ENCODE data around the gene KIAA1328.

KIAA1328 gene

GRCh38 chr18:36833120-36833519, 4.2 kb downstream of the KIAA1328 start:
- DNase-seq (ENCODE audit: low spot score in 2 of 2): no peak
- peaks cover 8% of the 10 kb centered on the region; the same call in 1 of the 2 replicates for H3K36me3 ChIP-seq (replicated peaks)
- H3K9me3 ChIP-seq: no peaks in the 10 kb centered on the region
- peaks cover 11% of the 10 kb centered on the region for H3K4me1 ChIP-seq
- in situ Hi-C loops (cut with MboI; ENCODE audit: low sequenced_read_pairs): no loop called here
- no peaks in the 10 kb centered on the region for H3K27me3 ChIP-seq (ENCODE audit: low read depth)
- H3K4me3 ChIP-seq: no peak overlapping the region

GRCh38 chr18:36835927-36836326, 7.0 kb downstream of the KIAA1328 start:
- H3K36me3 ChIP-seq (replicated peaks): peaks cover 8% of the 10 kb centered on the region; the same call in 1 of the 2 replicates
- no peak for DNase-seq (ENCODE audit: low spot score in 2 of 2)
- in situ Hi-C loops (cut with MboI; ENCODE audit: low sequenced_read_pairs): no loop called here
- no peaks in the 10 kb centered on the region for H3K9me3 ChIP-seq
- no peaks in the 10 kb centered on the region for H3K4me1 ChIP-seq
- H3K27me3 ChIP-seq (ENCODE audit: low read depth): no peaks in the 10 kb centered on the region
- no peak overlapping the region for H3K4me3 ChIP-seq

- H3K36me3 ChIP-seq (replicated peaks): peaks cover 8% of the 10 kb centered on the region; the same call in 1 of the 2 replicates
- no peaks in the 10 kb centered on the region for H3K4me1 ChIP-seq
- no peaks in the 10 kb centered on the region for H3K9me3 ChIP-seq
- H3K4me3 ChIP-seq: no peak overlapping the region
- H3K27me3 ChIP-seq (ENCODE audit: low read depth): no peaks in the 10 kb centered on the region
- DNase-seq (ENCODE audit: low spot score in 2 of 2): no peak
- in situ Hi-C loops (cut with MboI; ENCODE audit: low sequenced_read_pairs): no loop called here
These were observed 10.9 kb downstream of the KIAA1328 start for GRCh38 chr18:36839835-36840234.

- no peak for DNase-seq (ENCODE audit: low spot score in 2 of 2)
- Histone ChIP-seq H3K36me3 (replicated peaks) (no peaks in the 10 kb centered on the region), H3K9me3 (no peaks in the 10 kb centered on the region), H3K4me3 (no peak overlapping the region), H3K27me3 (ENCODE audit: low read depth) (no peaks in the 10 kb centered on the region), H3K4me1 (no peaks in the 10 kb centered on the region)
- in situ Hi-C loops (cut with MboI; ENCODE audit: low sequenced_read_pairs): no loop called here
These were observed 14.3 kb downstream of the KIAA1328 start for GRCh38 chr18:36843199-36843598.

- in situ Hi-C loops (cut with MboI; ENCODE audit: low sequenced_read_pairs): no loop called here
- no peak for DNase-seq (ENCODE audit: low spot score in 2 of 2)
- Histone ChIP-seq H3K27me3 (ENCODE audit: low read depth) (no peaks in the 10 kb centered on the region), H3K9me3 (no peaks in the 10 kb centered on the region), H3K4me3 (no peak overlapping the region), H3K4me1 (no peaks in the 10 kb centered on the region), H3K36me3 (replicated peaks) (no peaks in the 10 kb centered on the region)
These were observed 14.9 kb downstream of the KIAA1328 start for GRCh38 chr18:36843784-36844183.

GRCh38 chr18:36848609-36849008, 19.7 kb downstream of the KIAA1328 start:
- no peak overlapping the region for H3K4me3 ChIP-seq
- H3K36me3 ChIP-seq (replicated peaks): no peaks in the 10 kb centered on the region
- in situ Hi-C loops (cut with MboI; ENCODE audit: low sequenced_read_pairs): no loop called here
- no peak for DNase-seq (ENCODE audit: low spot score in 2 of 2)
- no peaks in the 10 kb centered on the region for H3K9me3 ChIP-seq
- H3K27me3 ChIP-seq (ENCODE audit: low read depth): no peaks in the 10 kb centered on the region
- no peaks in the 10 kb centered on the region for H3K4me1 ChIP-seq

- Histone ChIP-seq H3K27me3 (ENCODE audit: low read depth) (no peaks in the 10 kb centered on the region), H3K4me3 (no peak overlapping the region), H3K4me1 (no peaks in the 10 kb centered on the region), H3K36me3 (replicated peaks) (no peaks in the 10 kb centered on the region), H3K9me3 (no peaks in the 10 kb centered on the region)
- in situ Hi-C loops (cut with MboI; ENCODE audit: low sequenced_read_pairs): no loop called here
- DNase-seq (ENCODE audit: low spot score in 2 of 2): no peak
These were observed 20.5 kb downstream of the KIAA1328 start for GRCh38 chr18:36849288-36850006.

GRCh38 chr18:36850527-36851201, 21.7 kb downstream of the KIAA1328 start:
- Histone ChIP-seq H3K27me3 (ENCODE audit: low read depth) (no peaks in the 10 kb centered on the region), H3K36me3 (replicated peaks) (no peaks in the 10 kb centered on the region), H3K4me3 (no peak overlapping the region), H3K9me3 (no peaks in the 10 kb centered on the region), H3K4me1 (no peaks in the 10 kb centered on the region)
- in situ Hi-C loops (cut with MboI; ENCODE audit: low sequenced_read_pairs): no loop called here
- no peak for DNase-seq (ENCODE audit: low spot score in 2 of 2)

- in situ Hi-C loops (cut with MboI; ENCODE audit: low sequenced_read_pairs): no loop called here
- no peaks in the 10 kb centered on the region for H3K36me3 ChIP-seq (replicated peaks)
- no peaks in the 10 kb centered on the region for H3K4me1 ChIP-seq
- DNase-seq (ENCODE audit: low spot score in 2 of 2): no peak
- no peak overlapping the region for H3K4me3 ChIP-seq
- H3K27me3 ChIP-seq (ENCODE audit: low read depth): no peaks in the 10 kb centered on the region
- H3K9me3 ChIP-seq: no peaks in the 10 kb centered on the region
These were observed 22.3 kb downstream of the KIAA1328 start for GRCh38 chr18:36851202-36851590.

GRCh38 chr18:36856815-36857214, 27.9 kb downstream of the KIAA1328 start:
- Histone ChIP-seq H3K4me1 (no peaks in the 10 kb centered on the region), H3K27me3 (ENCODE audit: low read depth) (no peaks in the 10 kb centered on the region), H3K9me3 (no peaks in the 10 kb centered on the region), H3K36me3 (replicated peaks) (no peaks in the 10 kb centered on the region), H3K4me3 (no peak overlapping the region)
- no peak for DNase-seq (ENCODE audit: low spot score in 2 of 2)
- in situ Hi-C loops (cut with MboI; ENCODE audit: low sequenced_read_pairs): no loop called here

GRCh38 chr18:36862182-36862581, 33.3 kb downstream of the KIAA1328 start:
- no peaks in the 10 kb centered on the region for H3K9me3 ChIP-seq
- H3K36me3 ChIP-seq (replicated peaks): no peaks in the 10 kb centered on the region
- H3K27me3 ChIP-seq (ENCODE audit: low read depth): no peaks in the 10 kb centered on the region
- H3K4me1 ChIP-seq: no peaks in the 10 kb centered on the region
- H3K4me3 ChIP-seq: no peak overlapping the region
- DNase-seq (ENCODE audit: low spot score in 2 of 2): no peak
- in situ Hi-C loops (cut with MboI; ENCODE audit: low sequenced_read_pairs): no loop called here

GRCh38 chr18:36867056-36867455, 38.1 kb downstream of the KIAA1328 start:
- H3K4me1 ChIP-seq: no peaks in the 10 kb centered on the region

GRCh38 chr18:36871801-36872200, 42.9 kb downstream of the KIAA1328 start:
- H3K4me3 ChIP-seq: no peak overlapping the region
- in situ Hi-C loops (cut with MboI; ENCODE audit: low sequenced_read_pairs): no loop called here

More at GRCh38 chr18:36867056-36867455, 38.1 kb downstream of the KIAA1328 start:
- Histone ChIP-seq H3K9me3 (no peaks in the 10 kb centered on the region), H3K36me3 (replicated peaks) (no peaks in the 10 kb centered on the region), H3K4me3 (no peak overlapping the region), H3K27me3 (ENCODE audit: low read depth) (no peaks in the 10 kb centered on the region)
- in situ Hi-C loops (cut with MboI; ENCODE audit: low sequenced_read_pairs): no loop called here
- no peak for DNase-seq (ENCODE audit: low spot score in 2 of 2)

GRCh38 chr18:36872329-36872728, 43.4 kb downstream of the KIAA1328 start:
- Histone ChIP-seq H3K4me3 (no peak overlapping the region), H3K27me3 (ENCODE audit: low read depth) (no peaks in the 10 kb centered on the region), H3K4me1 (no peaks in the 10 kb centered on the region), H3K36me3 (replicated peaks) (no peaks in the 10 kb centered on the region), H3K9me3 (no peaks in the 10 kb centered on the region)
- in situ Hi-C loops (cut with MboI; ENCODE audit: low sequenced_read_pairs): no loop called here
- no peak for DNase-seq (ENCODE audit: low spot score in 2 of 2)

More at GRCh38 chr18:36871801-36872200, 42.9 kb downstream of the KIAA1328 start:
- no peaks in the 10 kb centered on the region for H3K9me3 ChIP-seq
- H3K27me3 ChIP-seq (ENCODE audit: low read depth): no peaks in the 10 kb centered on the region
- no peaks in the 10 kb centered on the region for H3K36me3 ChIP-seq (replicated peaks)
- H3K4me1 ChIP-seq: no peaks in the 10 kb centered on the region
- DNase-seq (ENCODE audit: low spot score in 2 of 2): no peak

All from HAP-1 (cell line).